GM12878 (cell line): Measurements from ENCODE around the gene SMPD3. TPM values are rescaled to one million over a fixed set of nuclear protein-coding genes. Genes with fewer than 3 reads are reported as not detected.
A peak's percentile ranks its signal among the peaks of the same experiment; 100 is the strongest.

ENCODE experiments used
- ATAC-seq: fragments of 200-7000 bp; cut with Tn5 transposase; 3 replicates; pipeline ENCODE4 v1.9.1; 2020; ENCODE audit warnings: mild to moderate bottlenecking, moderate library complexity
- BruUV-seq: library from RNA; stranded (reverse); fragments of 400-500 nt; replicated peaks from 2 replicates; lab custom pipeline; 2021; lab: Mats Ljungman, UMichigan
- CTCF ChIA-PET: fragments of 300-600 bp; sonication (Branson Sonifier 250); formaldehyde crosslinking; extraction: SDS; loops from one replicate; lab custom pipeline; 2021; ENCODE audit warnings: inconsistent platforms; lab: Yijun Ruan, JAX
- POLR2A ChIA-PET: fragments of 350-600 bp; formaldehyde crosslinking; extraction: SDS; loops from one replicate; lab custom pipeline; 2021; ENCODE audit warnings: inconsistent platforms; lab: Charles Lee
- RAD21 ChIA-PET: fragments of 300-600 bp; sonication (Branson Sonifier 250); formaldehyde crosslinking; loops from one replicate; lab custom pipeline; 2023; ENCODE audit warnings: antibody characterized with exemption; ENCODE audit not compliant: unreplicated experiment; lab: Charles Lee
- SMC1A ChIA-PET: fragments of 300-600 bp; sonication (Branson Sonifier 250); formaldehyde crosslinking; loops from one replicate; lab custom pipeline; 2023; ENCODE audit not compliant: unreplicated experiment, uncharacterized antibody; lab: Charles Lee
- DNase-seq: peaks from one replicate; pipeline ENCODE4 v3.0.0-alpha.2; 2011; ENCODE audit warnings: low read depth, low spot score
- FAIRE-seq: peaks from 3 replicates; lab custom pipeline; 2011; peaks lifted over from hg19 to GRCh38; lab: Jason Lieb, UNC
- H2AFZ ChIP-seq: 2 replicates; pipeline ENCODE4 v1.6.0; 2011; ENCODE audit warnings: low read depth, low read length, control low read depth; ENCODE audit not compliant: control insufficient read depth
- H3K27ac ChIP-seq: 2 replicates; pipeline ENCODE4 v1.5.1; 2011; ENCODE audit warnings: control low read depth; ENCODE audit not compliant: control insufficient read depth, insufficient read depth
- H3K27me3 ChIP-seq, 2 experiments: replicated peaks in 1 of 2; 2 replicates each; pipeline versions ENCODE4 v1.6.0 to v1.6.1; 2011; ENCODE audit warnings: low read length in 1 of 2; ENCODE audit not compliant: control insufficient read depth in 2 of 2, insufficient read depth in 2 of 2
- H3K36me3 ChIP-seq, 2 experiments: 2 replicates each; pipeline ENCODE4 v1.5.1; 2011; ENCODE audit warnings: low read length in 1 of 2; ENCODE audit not compliant: control insufficient read depth in 2 of 2, insufficient read depth in 2 of 2
- H3K4me1 ChIP-seq: 2 replicates; pipeline ENCODE4 v1.6.1; 2011; ENCODE audit warnings: mild to moderate bottlenecking, low read length, moderate library complexity, mixed read lengths; ENCODE audit not compliant: control insufficient read depth, insufficient read depth
- H3K4me2 ChIP-seq: 2 replicates; pipeline ENCODE4 v1.6.0; 2011; ENCODE audit warnings: control low read depth; ENCODE audit not compliant: control insufficient read depth, insufficient read depth
- H3K4me3 ChIP-seq: fragments of 200-600 bp; sonication (generic); 2 replicates; pipeline ENCODE4 v1.5.1; 2016
- H3K79me2 ChIP-seq: 2 replicates; pipeline ENCODE4 v1.6.0; 2011; ENCODE audit warnings: low read length; ENCODE audit not compliant: control insufficient read depth, insufficient read depth
- H3K9ac ChIP-seq: 2 replicates; pipeline ENCODE4 v1.8.0; 2011; ENCODE audit warnings: low read length, control low read depth, mixed read lengths; ENCODE audit not compliant: control insufficient read depth, insufficient read depth
- H3K9me3 ChIP-seq: replicated peaks from 3 replicates; pipeline ENCODE4 v1.5.1; 2011; ENCODE audit warnings: mild to moderate bottlenecking, low read length; ENCODE audit not compliant: control insufficient read depth, insufficient read depth
- H4K20me1 ChIP-seq: 2 replicates; pipeline ENCODE4 v1.6.0; 2011; ENCODE audit not compliant: control insufficient read depth, insufficient read depth
- ATF3 ChIP-seq: IDR thresholded peaks from 2 replicates; pipeline ENCODE4 v1.6.1; 2011; ENCODE audit warnings: low read depth, mild to moderate bottlenecking, low read length, moderate library complexity, borderline replicate concordance; ENCODE audit errors: extremely low read depth
- HDAC6 ChIP-seq: fragments of 200-600 bp; sonication (generic); IDR thresholded peaks from one replicate; pipeline ENCODE4 v1.8.0; 2017; ENCODE audit warnings: antibody characterized with exemption; ENCODE audit not compliant: unreplicated experiment
- JUNB ChIP-seq: IDR thresholded peaks from 2 replicates; pipeline ENCODE4 v1.6.1; 2016; ENCODE audit warnings: antibody characterized with exemption, mild to moderate bottlenecking
- NFIC ChIP-seq: IDR thresholded peaks from 2 replicates; pipeline ENCODE4 v1.6.1; 2012; ENCODE audit warnings: low read depth, mild to moderate bottlenecking, inconsistent platforms, low read length, moderate library complexity
- NKRF ChIP-seq: fragments of 450-650 bp; conservative IDR thresholded peaks from 2 replicates; pipeline ENCODE4 v1.6.1; 2017; ENCODE audit warnings: mild to moderate bottlenecking, moderate library complexity
- RCOR1 ChIP-seq: conservative IDR thresholded peaks from 2 replicates; pipeline ENCODE4 v1.6.1; 2012; ENCODE audit warnings: low read depth, low read length, improper control_type of control experiment
- RUNX3 ChIP-seq: IDR thresholded peaks from 2 replicates; pipeline ENCODE4 v1.6.1; 2012; ENCODE audit warnings: low read length, inconsistent platforms
- ZBTB11 ChIP-seq: fragments of 450-650 bp; formaldehyde crosslinking; IDR thresholded peaks from 2 replicates; pipeline ENCODE4 v1.5.0; 2022; ENCODE audit warnings: mild to moderate bottlenecking, missing genetic modification characterization
- ZBTB4 ChIP-seq: fragments of 450-650 bp; formaldehyde crosslinking; IDR thresholded peaks from 2 replicates; pipeline ENCODE4 v1.4.0; 2022; ENCODE audit warnings: mild to moderate bottlenecking, moderate library complexity
- WGBS: methylation state at CpG from one replicate; pipeline ENCODE4 v1.1.6; 2016; ENCODE audit warnings: low lambda C conversion rate; ENCODE audit not compliant: insufficient replicate concordance, insufficient coverage; ENCODE audit errors: missing lambda C conversion rate; 5-methylcytosine and 5-hydroxymethylcytosine counted together
- in situ Hi-C: fragments of 300-500 bp; cut with MboI; formaldehyde crosslinking; loops from 9 replicates; pipeline ENCODE4 v1.14.3; 2018; ENCODE audit warnings: mixed read lengths
- intact Hi-C: fragments of 100-400 bp; cut with micrococcal nuclease; formaldehyde crosslinking; loops from one replicate; pipeline ENCODE4 v1.14.2; 2022; ENCODE audit not compliant: unreplicated experiment
- polyA plus RNA-seq, 11 experiments: library from polyadenylated mRNA; depleted of rRNA in 4 of 11; unstranded in 6 of 11; stranded (reverse) in 5 of 11; fragments of >200 nt; fragmentation: Nextera tagmentation in 4 of 11; fragmentation: Illumina TruSeq in 1 of 11; extraction: Ambion mirVana in 4 of 11; extraction: Trizol in 1 of 11; gene quantifications; 1 replicate in 1 of 11; 2 replicates in 10 of 11; pipeline versions ENCODE4 v1.2.1 to v1.2.3, GENCODE V29; 2011 to 2016; ENCODE audit warnings: inconsistent platforms in 2 of 11, missing spikeins in 2 of 11, low read depth in 1 of 11
- total RNA-seq, 4 experiments: library from RNA; depleted of rRNA in 3 of 4; stranded (reverse); fragments of >200 nt in 3 of 4; fragmentation: Illumina TruSeq in 1 of 4; extraction: Trizol in 1 of 4; gene quantifications; 2 replicates each; pipeline versions ENCODE4 v1.2.1 to v1.2.3, GENCODE V29; 2013 to 2021
- TF ChIP-seq, protein P1 (sequence below): fragments of 450-650 bp; IDR thresholded peaks from 2 replicates; pipeline ENCODE4 v1.6.1; 2017; ENCODE audit warnings: mild to moderate bottlenecking, moderate library complexity

Gene SMPD3
- total and polyA plus RNA-seq, 10 of the 15 experiments (the other 5 are each of a cell fraction or from before 2014, with no cell fraction given), result 0.04 to 2.0 (median 1.2) TPM

- no peak for DNase-seq
- no peaks in the 10 kb centered on the region for H3K27me3 ChIP-seq
- ChIA-PET CTCF (interaction anchor here (1.6 kb wide), 1 partner anchor 17 kb away, joined by 4 read pairs; no protein-coding TSS in a partner anchor), RAD21 (no interaction called here), POLR2A (interaction anchor here (0.5 kb wide), 1 partner anchor 224 kb away, joined by 3 read pairs; no protein-coding TSS in a partner anchor), SMC1A (no interaction called here)
- H4K20me1 ChIP-seq, result no peaks in the 10 kb centered on the region
- H3K79me2 ChIP-seq, result no peaks in the 10 kb centered on the region
- H3K9me3 ChIP-seq, result no peaks in the 10 kb centered on the region; the same call in 1 of the 3 replicates
- no peak overlapping the region for H3K9ac ChIP-seq
- no peak overlapping the region for H2AFZ ChIP-seq
- H3K4me1 ChIP-seq, result no peaks in the 10 kb centered on the region
- intact Hi-C loops (no loop called here), in situ Hi-C loops (no loop called here)
- no TSS peak for BruUV-seq
- no peak for FAIRE-seq
- ATAC-seq, result peak; percentile 70
- H3K27ac ChIP-seq, result no peak overlapping the region
- H3K4me3 ChIP-seq, result no peak overlapping the region
- no peaks in the 10 kb centered on the region for H3K36me3 ChIP-seq
- WGBS, result 0% methylated on average over 3 of the region's 3 CpGs
- no peak overlapping the region for H3K4me2 ChIP-seq
- TF ChIP-seq RUNX3 (peak; percentile 73), RCOR1 (no peak), NKRF (no peak), NFIC (peak; percentile 54; the same call in 1 of the 2 replicates), ZBTB11 (CRISPR knock-in tag) (no peak), ZBTB4 (CRISPR knock-in tag) (no peak), HDAC6 (no peak), JUNB (peak; percentile 92), ATF3 (no peak)
- TF ChIP-seq, protein P1, sequence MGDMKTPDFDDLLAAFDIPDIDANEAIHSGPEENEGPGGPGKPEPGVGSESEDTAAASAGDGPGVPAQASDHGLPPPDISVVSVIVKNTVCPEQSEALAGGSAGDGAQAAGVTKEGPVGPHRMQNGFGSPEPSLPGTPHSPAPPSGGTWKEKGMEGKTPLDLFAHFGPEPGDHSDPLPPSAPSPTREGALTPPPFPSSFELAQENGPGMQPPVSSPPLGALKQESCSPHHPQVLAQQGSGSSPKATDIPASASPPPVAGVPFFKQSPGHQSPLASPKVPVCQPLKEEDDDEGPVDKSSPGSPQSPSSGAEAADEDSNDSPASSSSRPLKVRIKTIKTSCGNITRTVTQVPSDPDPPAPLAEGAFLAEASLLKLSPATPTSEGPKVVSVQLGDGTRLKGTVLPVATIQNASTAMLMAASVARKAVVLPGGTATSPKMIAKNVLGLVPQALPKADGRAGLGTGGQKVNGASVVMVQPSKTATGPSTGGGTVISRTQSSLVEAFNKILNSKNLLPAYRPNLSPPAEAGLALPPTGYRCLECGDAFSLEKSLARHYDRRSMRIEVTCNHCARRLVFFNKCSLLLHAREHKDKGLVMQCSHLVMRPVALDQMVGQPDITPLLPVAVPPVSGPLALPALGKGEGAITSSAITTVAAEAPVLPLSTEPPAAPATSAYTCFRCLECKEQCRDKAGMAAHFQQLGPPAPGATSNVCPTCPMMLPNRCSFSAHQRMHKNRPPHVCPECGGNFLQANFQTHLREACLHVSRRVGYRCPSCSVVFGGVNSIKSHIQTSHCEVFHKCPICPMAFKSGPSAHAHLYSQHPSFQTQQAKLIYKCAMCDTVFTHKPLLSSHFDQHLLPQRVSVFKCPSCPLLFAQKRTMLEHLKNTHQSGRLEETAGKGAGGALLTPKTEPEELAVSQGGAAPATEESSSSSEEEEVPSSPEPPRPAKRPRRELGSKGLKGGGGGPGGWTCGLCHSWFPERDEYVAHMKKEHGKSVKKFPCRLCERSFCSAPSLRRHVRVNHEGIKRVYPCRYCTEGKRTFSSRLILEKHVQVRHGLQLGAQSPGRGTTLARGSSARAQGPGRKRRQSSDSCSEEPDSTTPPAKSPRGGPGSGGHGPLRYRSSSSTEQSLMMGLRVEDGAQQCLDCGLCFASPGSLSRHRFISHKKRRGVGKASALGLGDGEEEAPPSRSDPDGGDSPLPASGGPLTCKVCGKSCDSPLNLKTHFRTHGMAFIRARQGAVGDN, result no peak
These were observed 11.8 kb upstream of the SMPD3 start for GRCh38 chr16:68460067-68460466.
